HG03565 (cell line): Measurements from ENCODE around the gene ATPAF2.
"Not testable (repeated sequence)": the region's sequence is repeated elsewhere in the genome, so short reads cannot be mapped to it uniquely, and the experiment has no call there.

Source experiments
- ATAC-seq: cut with Tn5 transposase; IDR thresholded peaks from one replicate; pipeline ENCODE4 v1.9.1; 2021; ENCODE audit warnings: mild to moderate bottlenecking, moderate library complexity; ENCODE audit not compliant: unreplicated experiment

The ATPAF2 gene

GRCh38 chr17:18014006-18014405, 25.0 kb downstream of the ATPAF2 start:
- ATAC-seq: no peak

- no peak for ATAC-seq
These were observed 27.7 kb downstream of the ATPAF2 start for GRCh38 chr17:18011286-18011685.

- no peak for ATAC-seq
These were observed 29.2 kb downstream of the ATPAF2 start for GRCh38 chr17:18009609-18010420.

- ATAC-seq: no peak
These were observed 30.3 kb downstream of the ATPAF2 start for GRCh38 chr17:18008496-18009268.

GRCh38 chr17:18006495-18007239, 32.3 kb downstream of the ATPAF2 start:
- ATAC-seq: no peak

GRCh38 chr17:18005496-18005895, 33.5 kb downstream of the ATPAF2 start:
- ATAC-seq: no peak

GRCh38 chr17:18004884-18005305, 34.1 kb downstream of the ATPAF2 start:
- no peak for ATAC-seq

GRCh38 chr17:18004345-18004744, 34.6 kb downstream of the ATPAF2 start:
- no peak for ATAC-seq

- no peak for ATAC-seq
These were observed 36.8 kb downstream of the ATPAF2 start for GRCh38 chr17:18002171-18002570.

GRCh38 chr17:18000030-18000408, 38.9 kb downstream of the ATPAF2 start:
- ATAC-seq: no peak

GRCh38 chr17:17999364-18000029, 39.5 kb downstream of the ATPAF2 start:
- ATAC-seq: no peak

GRCh38 chr17:17998934-17999333, 40.0 kb downstream of the ATPAF2 start:
- ATAC-seq: no peak

- not testable (repeated sequence) for ATAC-seq
These were observed 43.1 kb downstream of the ATPAF2 start for GRCh38 chr17:17995887-17996286.

GRCh38 chr17:17994271-17995069, 44.5 kb downstream of the ATPAF2 start:
- no peak for ATAC-seq

- no peak for ATAC-seq
These were observed 45.1 kb downstream of the ATPAF2 start for GRCh38 chr17:17993852-17994251.

GRCh38 chr17:17993366-17993765, 45.6 kb downstream of the ATPAF2 start:
- ATAC-seq: no peak

- ATAC-seq: no peak
These were observed 48.7 kb downstream of the ATPAF2 start for GRCh38 chr17:17990282-17990681.

- ATAC-seq: no peak
These were observed 49.4 kb downstream of the ATPAF2 start for GRCh38 chr17:17989618-17990017.

GRCh38 chr17:17989081-17989480, 49.9 kb downstream of the ATPAF2 start:
- ATAC-seq: no peak

- no peak for ATAC-seq
These were observed 50.5 kb downstream of the ATPAF2 start for GRCh38 chr17:17988427-17988945.
